Mesothelial cell of epicardium (in vitro differentiated cells): ENCODE data around the gene MFAP4. TPM values are rescaled to one million over a fixed set of nuclear protein-coding genes. Genes with fewer than 3 reads are reported as not detected.

Experiments used
- DNase-seq, 2 experiments: peaks; one replicate each; pipeline ENCODE4 v3.0.0; 2021; ENCODE audit warnings: low spot score in 2 of 2; ENCODE audit not compliant: unreplicated experiment in 2 of 2
- H3K27ac Mint-ChIP-seq: 2 replicates; pipeline ENCODE4 v1.8.0; 2021; ENCODE audit warnings: mixed read lengths
- H3K27me3 Mint-ChIP-seq: 2 replicates; pipeline ENCODE4 v1.8.0; 2021; ENCODE audit warnings: low read depth, mixed read lengths
- H3K36me3 Mint-ChIP-seq: 2 replicates; pipeline ENCODE4 v1.8.0; 2021; ENCODE audit warnings: mixed read lengths
- H3K4me1 Mint-ChIP-seq: 2 replicates; pipeline ENCODE4 v1.8.0; 2021; ENCODE audit warnings: mixed read lengths
- H3K4me3 Mint-ChIP-seq: 2 replicates; pipeline ENCODE4 v1.8.0; 2021; ENCODE audit warnings: mild to moderate bottlenecking, moderate library complexity, mixed read lengths
- H3K9me3 Mint-ChIP-seq: 2 replicates; pipeline ENCODE4 v1.8.0; 2021; ENCODE audit warnings: mixed read lengths
- total RNA-seq: library from RNA; stranded (reverse); gene quantifications from 3 replicates; pipeline ENCODE4 v1.2.1, GENCODE V29; 2021
- TF ChIP-seq, protein P1 (sequence below): fragments of 200-600 bp; sonication (generic); IDR thresholded peaks from one replicate; pipeline ENCODE4 v1.5.0; 2021; ENCODE audit warnings: antibody characterized with exemption; ENCODE audit not compliant: unreplicated experiment

The MFAP4 gene
- total RNA-seq, 1 donor from 2014 or later: 213 TPM

GRCh38 chr17:19409066-19409465 lies 22.1 kb upstream of the MFAP4 start:
- DNase-seq: no peak
- H3K4me3 Mint-ChIP-seq: no peak overlapping the region
- H3K27me3 Mint-ChIP-seq: peaks cover 7% of the 10 kb centered on the region
- no peaks in the 10 kb centered on the region for H3K36me3 Mint-ChIP-seq
- H3K27ac Mint-ChIP-seq: no peak overlapping the region
- peaks cover 17% of the 10 kb centered on the region for H3K4me1 Mint-ChIP-seq
- no peaks in the 10 kb centered on the region for H3K9me3 Mint-ChIP-seq
- TF ChIP-seq, protein P1, sequence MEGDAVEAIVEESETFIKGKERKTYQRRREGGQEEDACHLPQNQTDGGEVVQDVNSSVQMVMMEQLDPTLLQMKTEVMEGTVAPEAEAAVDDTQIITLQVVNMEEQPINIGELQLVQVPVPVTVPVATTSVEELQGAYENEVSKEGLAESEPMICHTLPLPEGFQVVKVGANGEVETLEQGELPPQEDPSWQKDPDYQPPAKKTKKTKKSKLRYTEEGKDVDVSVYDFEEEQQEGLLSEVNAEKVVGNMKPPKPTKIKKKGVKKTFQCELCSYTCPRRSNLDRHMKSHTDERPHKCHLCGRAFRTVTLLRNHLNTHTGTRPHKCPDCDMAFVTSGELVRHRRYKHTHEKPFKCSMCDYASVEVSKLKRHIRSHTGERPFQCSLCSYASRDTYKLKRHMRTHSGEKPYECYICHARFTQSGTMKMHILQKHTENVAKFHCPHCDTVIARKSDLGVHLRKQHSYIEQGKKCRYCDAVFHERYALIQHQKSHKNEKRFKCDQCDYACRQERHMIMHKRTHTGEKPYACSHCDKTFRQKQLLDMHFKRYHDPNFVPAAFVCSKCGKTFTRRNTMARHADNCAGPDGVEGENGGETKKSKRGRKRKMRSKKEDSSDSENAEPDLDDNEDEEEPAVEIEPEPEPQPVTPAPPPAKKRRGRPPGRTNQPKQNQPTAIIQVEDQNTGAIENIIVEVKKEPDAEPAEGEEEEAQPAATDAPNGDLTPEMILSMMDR: no peak

GRCh38 chr17:19408346-19408710 lies 21.3 kb upstream of the MFAP4 start:
- no peak for DNase-seq
- Mint-ChIP-seq H3K27me3 (peaks cover 7% of the 10 kb centered on the region), H3K9me3 (peaks cover 4% of the 10 kb centered on the region), H3K27ac (no peak overlapping the region), H3K36me3 (no peaks in the 10 kb centered on the region), H3K4me3 (no peak overlapping the region), H3K4me1 (peaks cover 16% of the 10 kb centered on the region)
- TF ChIP-seq, protein P1: no peak

- TF ChIP-seq, protein P1: no peak
- Mint-ChIP-seq H3K36me3 (no peaks in the 10 kb centered on the region), H3K4me1 (peaks cover 14% of the 10 kb centered on the region), H3K27ac (no peak overlapping the region), H3K27me3 (peaks cover 7% of the 10 kb centered on the region), H3K9me3 (peaks cover 4% of the 10 kb centered on the region), H3K4me3 (no peak overlapping the region)
- no peak for DNase-seq
Measured at GRCh38 chr17:19407601-19408345, 20.8 kb upstream of the MFAP4 start.

DNA sequence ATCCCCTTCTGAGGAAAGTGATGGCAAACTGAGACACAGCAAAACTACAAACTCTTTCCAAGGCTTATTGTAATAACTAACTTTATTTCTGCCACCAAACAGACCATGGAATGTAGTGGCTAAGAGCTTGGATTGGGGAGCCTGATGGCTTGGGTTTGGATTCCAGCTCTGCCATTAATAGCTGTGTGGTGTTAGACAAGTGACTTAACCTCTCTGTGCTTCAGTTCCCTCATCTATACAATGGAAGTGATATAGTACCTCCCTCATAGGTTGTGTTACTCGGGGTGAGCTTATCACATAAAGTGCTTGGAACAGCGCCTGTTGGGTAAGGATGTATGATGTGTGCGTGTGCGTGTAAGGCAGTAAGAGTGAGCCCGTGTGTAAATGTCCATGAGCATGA lies 18.1 kb upstream of the MFAP4 start:
- DNase-seq: no peak
- H3K27me3 Mint-ChIP-seq: peaks cover 2% of the 10 kb centered on the region
- H3K4me3 Mint-ChIP-seq: no peak overlapping the region
- peaks cover 4% of the 10 kb centered on the region for H3K9me3 Mint-ChIP-seq
- H3K27ac Mint-ChIP-seq: no peak overlapping the region
- TF ChIP-seq, protein P1: no peak
- H3K36me3 Mint-ChIP-seq: no peaks in the 10 kb centered on the region
- H3K4me1 Mint-ChIP-seq: peaks cover 14% of the 10 kb centered on the region

- H3K27me3 Mint-ChIP-seq: no peaks in the 10 kb centered on the region
- TF ChIP-seq, protein P1: no peak
- H3K4me3 Mint-ChIP-seq: no peak overlapping the region
- H3K4me1 Mint-ChIP-seq: peaks cover 13% of the 10 kb centered on the region
- no peak overlapping the region for H3K27ac Mint-ChIP-seq
- no peak for DNase-seq
- no peaks in the 10 kb centered on the region for H3K36me3 Mint-ChIP-seq
- H3K9me3 Mint-ChIP-seq: peaks cover 4% of the 10 kb centered on the region
Measured at GRCh38 chr17:19404264-19404663, 17.3 kb upstream of the MFAP4 start.
